ENCODE data around the gene MBP.

MBP gene

GRCh38 chr18:77044866-77045664, 87.5 kb downstream of the MBP start:
- peaks cover 5 to 38% (median 20%) of the 10 kb centered on the region in 4 experiments for H3K36me3 ChIP-seq (ENCODE audit: control insufficient read depth in 4 of 4, insufficient read depth in 4 of 4, low read length in 3 of 4)
- no peak overlapping the region for H3K4me3 ChIP-seq (ENCODE audit: control insufficient read depth in 1 of 7, extremely low read depth in 1 of 7, insufficient read depth in 4 of 7, low read depth in 2 of 7, low read length in 6 of 7)
- H3K9me3 ChIP-seq (ENCODE audit: control extremely low read depth in 1 of 5, control insufficient read depth in 4 of 5, insufficient read depth in 2 of 5, low read depth in 1 of 5, low read length in 4 of 5): peaks cover 0 to 3% (median 0%) of the 10 kb centered on the region in 5 experiments
- DNase-seq: no peak
- 86% methylated on average over 14 of the region's 14 CpGs for WGBS (ENCODE audit: insufficient coverage)
- ChIA-PET POLR2A (no interaction called here), CTCF (interaction anchor here (0.9 to 1.6 kb wide), 6 partner anchors 17 to 242 kb away, joined by 3 to 6 read pairs (median 5); no protein-coding TSS in a partner anchor)
- no peaks in the 10 kb centered on the region for H3K27me3 ChIP-seq (replicated peaks in 2 of 5; ENCODE audit: control insufficient read depth in 4 of 5, insufficient read depth in 5 of 5, low read length in 4 of 5)
- H3K27ac ChIP-seq (ENCODE audit: insufficient read depth in 1 of 2, low read depth in 1 of 2, low read length in 2 of 2, poor library complexity in 1 of 2, severe bottlenecking in 2 of 2): no peak overlapping the region
- no peaks in the 10 kb centered on the region for H3K4me1 ChIP-seq (ENCODE audit: control extremely low read depth in 1 of 4, control insufficient read depth in 4 of 4, insufficient read depth in 4 of 4, low read length in 3 of 4)

- Histone ChIP-seq H3K36me3 (ENCODE audit: control insufficient read depth in 4 of 4, insufficient read depth in 4 of 4, low read length in 3 of 4) (peaks cover 5 to 38% (median 22%) of the 10 kb centered on the region in 4 experiments), H3K4me1 (ENCODE audit: control extremely low read depth in 1 of 4, control insufficient read depth in 4 of 4, insufficient read depth in 4 of 4, low read length in 3 of 4) (peaks cover 0 to 8% (median 4%) of the 10 kb centered on the region in 4 experiments), H3K9me3 (ENCODE audit: control extremely low read depth in 1 of 5, control insufficient read depth in 4 of 5, insufficient read depth in 2 of 5, low read depth in 1 of 5, low read length in 4 of 5) (peaks cover 0 to 3% (median 0%) of the 10 kb centered on the region in 5 experiments), H3K27me3 (replicated peaks in 2 of 5; ENCODE audit: control insufficient read depth in 4 of 5, insufficient read depth in 5 of 5, low read length in 4 of 5) (no peaks in the 10 kb centered on the region), H3K27ac (ENCODE audit: insufficient read depth in 1 of 2, low read depth in 1 of 2, low read length in 2 of 2, poor library complexity in 1 of 2, severe bottlenecking in 2 of 2) (no peak overlapping the region), H3K4me3 (ENCODE audit: control insufficient read depth in 1 of 7, extremely low read depth in 1 of 7, insufficient read depth in 4 of 7, low read depth in 2 of 7, low read length in 6 of 7) (no peak overlapping the region)
- 96% methylated on average over 27 of the region's 27 CpGs for WGBS (ENCODE audit: insufficient coverage)
- ChIA-PET POLR2A (no interaction called here), CTCF (interaction anchor here (1.4 to 2.3 kb wide), 2 partner anchors 9 to 47 kb away, joined by 3 to 8 read pairs; no protein-coding TSS in a partner anchor)
- DNase-seq: no peak
Observed at GRCh38 chr18:77043541-77044280, 88.9 kb downstream of the MBP start.

GRCh38 chr18:77042583-77042982, 90.0 kb downstream of the MBP start:
- ChIA-PET CTCF (interaction anchor here (1.2 to 2.3 kb wide), 2 partner anchors 10 to 38 kb away, joined by 4 to 8 read pairs; no protein-coding TSS in a partner anchor), POLR2A (no interaction called here)
- peaks cover 3 to 38% (median 25%) of the 10 kb centered on the region in 4 experiments for H3K36me3 ChIP-seq (ENCODE audit: control insufficient read depth in 4 of 4, insufficient read depth in 4 of 4, low read length in 3 of 4)
- no peak for DNase-seq
- H3K27me3 ChIP-seq (replicated peaks in 2 of 5; ENCODE audit: control insufficient read depth in 4 of 5, insufficient read depth in 5 of 5, low read length in 4 of 5): no peaks in the 10 kb centered on the region
- H3K9me3 ChIP-seq (ENCODE audit: control extremely low read depth in 1 of 5, control insufficient read depth in 4 of 5, insufficient read depth in 2 of 5, low read depth in 1 of 5, low read length in 4 of 5): peaks cover 0 to 3% (median 0%) of the 10 kb centered on the region in 5 experiments
- no peak overlapping the region for H3K27ac ChIP-seq (ENCODE audit: insufficient read depth in 1 of 2, low read depth in 1 of 2, low read length in 2 of 2, poor library complexity in 1 of 2, severe bottlenecking in 2 of 2)
- peaks cover 0 to 8% (median 4%) of the 10 kb centered on the region in 4 experiments for H3K4me1 ChIP-seq (ENCODE audit: control extremely low read depth in 1 of 4, control insufficient read depth in 4 of 4, insufficient read depth in 4 of 4, low read length in 3 of 4)
- H3K4me3 ChIP-seq (ENCODE audit: control insufficient read depth in 1 of 7, extremely low read depth in 1 of 7, insufficient read depth in 4 of 7, low read depth in 2 of 7, low read length in 6 of 7): no peak overlapping the region
- WGBS (ENCODE audit: insufficient coverage): 95% methylated on average over 4 of the region's 10 CpGs

DNA sequence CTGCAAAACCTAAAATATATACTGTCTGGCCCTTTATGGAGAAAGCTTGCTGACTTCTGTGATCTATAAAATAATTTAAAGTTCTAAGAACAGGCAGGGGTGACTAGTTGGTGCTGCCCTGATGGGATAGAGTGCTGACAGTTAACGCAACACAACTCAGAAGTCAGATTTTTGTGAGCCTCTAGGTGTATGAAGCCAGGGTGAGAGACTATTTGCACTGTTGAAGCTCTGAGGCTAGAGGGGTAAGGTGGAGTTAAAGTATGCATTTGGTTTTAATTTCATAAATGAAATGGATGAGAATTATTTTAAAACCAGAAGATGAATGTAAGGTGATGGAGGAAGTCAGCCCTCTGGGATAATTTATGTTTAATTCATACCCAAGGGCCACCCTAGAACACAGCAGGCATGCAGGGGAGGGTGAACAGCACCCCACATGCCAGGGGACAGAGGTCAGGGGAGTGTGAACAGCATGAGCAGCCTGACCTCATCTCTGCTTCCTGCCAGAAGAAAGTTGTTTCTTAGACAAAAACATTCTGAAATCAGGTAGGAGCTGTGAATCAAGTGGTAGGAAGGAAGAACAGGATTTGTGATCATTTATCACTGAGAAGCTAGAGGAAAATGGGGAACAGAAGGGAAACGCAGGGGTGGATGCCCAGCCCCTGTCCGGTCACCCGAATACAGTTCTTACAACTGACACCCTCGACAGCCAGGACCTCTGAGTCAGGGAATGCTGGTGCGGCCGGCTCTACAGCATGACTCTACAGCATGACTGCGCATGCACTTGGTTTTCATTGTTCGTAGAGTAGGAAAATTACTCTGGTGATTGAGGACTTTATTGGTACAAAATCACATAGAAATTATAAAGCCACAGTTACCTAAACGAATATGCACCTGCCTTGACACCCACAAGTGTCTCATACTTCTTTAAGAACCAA, 93.1 kb downstream of the MBP start:
- Histone ChIP-seq H3K27ac (ENCODE audit: insufficient read depth in 1 of 2, low read depth in 1 of 2, low read length in 2 of 2, poor library complexity in 1 of 2, severe bottlenecking in 2 of 2) (peak overlapping the region in 1 of 2 experiments; percentile 17), H3K27me3 (replicated peaks in 2 of 5; ENCODE audit: control insufficient read depth in 4 of 5, insufficient read depth in 5 of 5, low read length in 4 of 5) (no peaks in the 10 kb centered on the region), H3K4me3 (ENCODE audit: control insufficient read depth in 1 of 7, extremely low read depth in 1 of 7, insufficient read depth in 4 of 7, low read depth in 2 of 7, low read length in 6 of 7) (no peak overlapping the region), H3K4me1 (ENCODE audit: control extremely low read depth in 1 of 4, control insufficient read depth in 4 of 4, insufficient read depth in 4 of 4, low read length in 3 of 4) (peaks cover 0 to 8% (median 4%) of the 10 kb centered on the region in 4 experiments), H3K36me3 (ENCODE audit: control insufficient read depth in 4 of 4, insufficient read depth in 4 of 4, low read length in 3 of 4) (peaks cover 3 to 40% (median 23%) of the 10 kb centered on the region in 4 experiments), H3K9me3 (ENCODE audit: control extremely low read depth in 1 of 5, control insufficient read depth in 4 of 5, insufficient read depth in 2 of 5, low read depth in 1 of 5, low read length in 4 of 5) (peaks cover 0 to 3% (median 0%) of the 10 kb centered on the region in 5 experiments)
- no peak for DNase-seq
- ChIA-PET POLR2A (no interaction called here), CTCF (no interaction called here)
- WGBS (ENCODE audit: insufficient coverage): 86% methylated on average over 7 of the region's 10 CpGs

GRCh38 chr18:77038182-77038858, 94.3 kb downstream of the MBP start:
- no peak overlapping the region for H3K4me3 ChIP-seq (ENCODE audit: control insufficient read depth in 1 of 7, extremely low read depth in 1 of 7, insufficient read depth in 4 of 7, low read depth in 2 of 7, low read length in 6 of 7)
- H3K4me1 ChIP-seq (ENCODE audit: control extremely low read depth in 1 of 4, control insufficient read depth in 4 of 4, insufficient read depth in 4 of 4, low read length in 3 of 4): peaks cover 0 to 8% (median 5%) of the 10 kb centered on the region in 4 experiments
- DNase-seq: no peak
- CTCF ChIA-PET: no interaction called here
- H3K36me3 ChIP-seq (ENCODE audit: control insufficient read depth in 4 of 4, insufficient read depth in 4 of 4, low read length in 3 of 4): peaks cover 3 to 32% (median 19%) of the 10 kb centered on the region in 4 experiments
- no peaks in the 10 kb centered on the region for H3K27me3 ChIP-seq (replicated peaks in 2 of 5; ENCODE audit: control insufficient read depth in 4 of 5, insufficient read depth in 5 of 5, low read length in 4 of 5)
- peaks cover 0 to 3% (median 0%) of the 10 kb centered on the region in 5 experiments for H3K9me3 ChIP-seq (ENCODE audit: control extremely low read depth in 1 of 5, control insufficient read depth in 4 of 5, insufficient read depth in 2 of 5, low read depth in 1 of 5, low read length in 4 of 5)
- POLR2A ChIA-PET: no interaction called here
- no peak overlapping the region for H3K27ac ChIP-seq (ENCODE audit: insufficient read depth in 1 of 2, low read depth in 1 of 2, low read length in 2 of 2, poor library complexity in 1 of 2, severe bottlenecking in 2 of 2)
- 100% methylated on average over 2 of the region's 3 CpGs for WGBS (ENCODE audit: insufficient coverage)

GRCh38 chr18:77037567-77037966, 95.0 kb downstream of the MBP start:
- H3K27ac ChIP-seq (ENCODE audit: insufficient read depth in 1 of 2, low read depth in 1 of 2, low read length in 2 of 2, poor library complexity in 1 of 2, severe bottlenecking in 2 of 2): no peak overlapping the region
- H3K9me3 ChIP-seq (ENCODE audit: control extremely low read depth in 1 of 5, control insufficient read depth in 4 of 5, insufficient read depth in 2 of 5, low read depth in 1 of 5, low read length in 4 of 5): peaks cover 0 to 3% (median 0%) of the 10 kb centered on the region in 5 experiments
- POLR2A ChIA-PET: no interaction called here
- WGBS (ENCODE audit: insufficient coverage): 100% methylated on average over 3 of the region's 13 CpGs
- H3K27me3 ChIP-seq (replicated peaks in 2 of 5; ENCODE audit: control insufficient read depth in 4 of 5, insufficient read depth in 5 of 5, low read length in 4 of 5): no peaks in the 10 kb centered on the region
- CTCF ChIA-PET: interaction anchor here (0.7 to 1.2 kb wide), 2 partner anchors 24 to 457 kb away, joined by 3 to 4 read pairs; no protein-coding TSS in a partner anchor
- DNase-seq: no peak
- peaks cover 0 to 14% (median 10%) of the 10 kb centered on the region in 4 experiments for H3K4me1 ChIP-seq (ENCODE audit: control extremely low read depth in 1 of 4, control insufficient read depth in 4 of 4, insufficient read depth in 4 of 4, low read length in 3 of 4)
- H3K4me3 ChIP-seq (ENCODE audit: control insufficient read depth in 1 of 7, extremely low read depth in 1 of 7, insufficient read depth in 4 of 7, low read depth in 2 of 7, low read length in 6 of 7): no peak overlapping the region
- H3K36me3 ChIP-seq (ENCODE audit: control insufficient read depth in 4 of 4, insufficient read depth in 4 of 4, low read length in 3 of 4): peaks cover 3 to 32% (median 19%) of the 10 kb centered on the region in 4 experiments
